HG03575 (cell line): ENCODE measurements around the gene TMEM151B.

ENCODE experiments used
- ATAC-seq: cut with Tn5 transposase; IDR thresholded peaks from one replicate; pipeline ENCODE4 v1.9.1; 2021; ENCODE audit not compliant: unreplicated experiment, insufficient number of reproducible peaks, low FRiP score; ENCODE audit errors: extremely low read depth

Gene TMEM151B

GRCh38 chr6:44297063-44298038, 27.1 kb downstream of the TMEM151B start:
- ATAC-seq: no peak

- no peak for ATAC-seq
These were observed 28.0 kb downstream of the TMEM151B start for GRCh38 chr6:44298055-44298803.

- ATAC-seq: no peak
These were observed 28.6 kb downstream of the TMEM151B start for GRCh38 chr6:44298864-44299263.

GRCh38 chr6:44300292-44300823, 30.1 kb downstream of the TMEM151B start:
- no peak for ATAC-seq

- ATAC-seq: no peak
These were observed 30.9 kb downstream of the TMEM151B start for GRCh38 chr6:44301106-44301505.

- ATAC-seq: no peak
These were observed 31.7 kb downstream of the TMEM151B start for GRCh38 chr6:44301782-44302564.

GRCh38 chr6:44302856-44303255, 32.6 kb downstream of the TMEM151B start:
- ATAC-seq: no peak

- ATAC-seq: no peak
These were observed 33.6 kb downstream of the TMEM151B start for GRCh38 chr6:44303842-44304241.

GRCh38 chr6:44304282-44305199, 34.3 kb downstream of the TMEM151B start:
- ATAC-seq: no peak

GRCh38 chr6:44305200-44305725, 35.0 kb downstream of the TMEM151B start:
- no peak for ATAC-seq

GRCh38 chr6:44306710-44307109, 36.5 kb downstream of the TMEM151B start:
- ATAC-seq: no peak

GRCh38 chr6:44307217-44307616, 37.0 kb downstream of the TMEM151B start:
- ATAC-seq: no peak

GRCh38 chr6:44309092-44309491, 38.8 kb downstream of the TMEM151B start:
- no peak for ATAC-seq

GRCh38 chr6:44309631-44310030, 39.4 kb downstream of the TMEM151B start:
- no peak for ATAC-seq

GRCh38 chr6:44310241-44310640, 40.0 kb downstream of the TMEM151B start:
- no peak for ATAC-seq

- ATAC-seq: no peak
These were observed 41.1 kb downstream of the TMEM151B start for GRCh38 chr6:44311304-44311703.

GRCh38 chr6:44311767-44312166, 41.5 kb downstream of the TMEM151B start:
- no peak for ATAC-seq
